Lower leg skin (tissue), 4 donors: ENCODE data around the gene SCEL. TPM values are rescaled to one million over a fixed set of nuclear protein-coding genes. Genes with fewer than 3 reads are reported as not detected.
"Not testable (repeated sequence)": the region's sequence is repeated elsewhere in the genome, so short reads cannot be mapped to it uniquely, and the experiment has no call there.

Source experiments
- DNase-seq, 2 donors: peaks; one replicate each; pipeline ENCODE4 v3.0.0-alpha.2; 2019; ENCODE audit warnings: low spot score in 2 of 2
- H3K4me3 ChIP-seq: fragments of 200-600 bp; sonication (generic); 2 replicates; pipeline ENCODE4 v1.5.1; 2017; ENCODE audit warnings: mild to moderate bottlenecking, low read depth; ENCODE audit not compliant: poor library complexity, severe bottlenecking
- POLR2A ChIP-seq, 2 donors: fragments of 450-650 bp; IDR thresholded peaks; one replicate each; pipeline ENCODE4 v1.6.1; 2016 to 2017; ENCODE audit warnings: antibody characterized with exemption in 2 of 2, mild to moderate bottlenecking in 1 of 2, moderate library complexity in 1 of 2
- WGBS, 2 donors: methylation state at CpG; one replicate each; pipeline ENCODE4 v1.1.5; 2018; 5-methylcytosine and 5-hydroxymethylcytosine counted together
- intact Hi-C: fragments of 100-400 bp; cut with DNase I; formaldehyde crosslinking; loops from one replicate; pipeline ENCODE4 v1.15.0; 2023; ENCODE audit warnings: low total_unique reads
- total RNA-seq, 4 donors: library from RNA; depleted of rRNA; stranded (reverse); fragments of >200 nt; gene quantifications; one replicate each; pipeline ENCODE4 v1.1.0, GENCODE V29; 2016
- TF ChIP-seq, protein P1 (sequence below), 3 donors: fragments of 450-650 bp; IDR thresholded peaks; one replicate each; pipeline ENCODE4 v1.5.1; 2016; ENCODE audit warnings: antibody characterized with exemption in 3 of 3, mild to moderate bottlenecking in 3 of 3, moderate library complexity in 2 of 3

The SCEL gene
- total RNA-seq, 4 donors from 2014 or later: 298 to 628 (median 352) TPM

DNA sequence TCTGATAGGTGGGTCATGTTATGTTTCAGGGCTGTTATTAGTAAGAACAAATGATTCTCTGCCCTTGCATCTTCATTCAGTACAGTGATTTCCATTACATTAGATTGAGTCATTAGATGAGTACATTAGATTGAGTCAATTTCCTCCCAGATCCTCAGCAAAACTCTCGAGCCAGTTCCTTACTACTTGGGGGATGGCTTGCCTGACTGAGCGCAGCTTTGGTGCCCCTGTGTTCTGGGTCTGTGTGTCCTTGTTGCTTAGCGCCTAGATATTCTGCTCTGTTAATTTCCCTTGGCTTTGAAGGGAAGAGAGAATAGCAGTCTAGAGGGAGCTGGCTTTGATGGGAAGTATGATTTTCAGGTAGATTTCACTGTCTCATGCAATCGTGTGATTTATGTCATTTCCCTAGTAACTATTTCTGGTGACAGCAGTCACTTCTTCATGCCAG is 19.1 kb upstream of the SCEL start:
- no peak for TF ChIP-seq POLR2A (IDR thresholded peaks at IDR 0.05)
- TF ChIP-seq, protein P1, sequence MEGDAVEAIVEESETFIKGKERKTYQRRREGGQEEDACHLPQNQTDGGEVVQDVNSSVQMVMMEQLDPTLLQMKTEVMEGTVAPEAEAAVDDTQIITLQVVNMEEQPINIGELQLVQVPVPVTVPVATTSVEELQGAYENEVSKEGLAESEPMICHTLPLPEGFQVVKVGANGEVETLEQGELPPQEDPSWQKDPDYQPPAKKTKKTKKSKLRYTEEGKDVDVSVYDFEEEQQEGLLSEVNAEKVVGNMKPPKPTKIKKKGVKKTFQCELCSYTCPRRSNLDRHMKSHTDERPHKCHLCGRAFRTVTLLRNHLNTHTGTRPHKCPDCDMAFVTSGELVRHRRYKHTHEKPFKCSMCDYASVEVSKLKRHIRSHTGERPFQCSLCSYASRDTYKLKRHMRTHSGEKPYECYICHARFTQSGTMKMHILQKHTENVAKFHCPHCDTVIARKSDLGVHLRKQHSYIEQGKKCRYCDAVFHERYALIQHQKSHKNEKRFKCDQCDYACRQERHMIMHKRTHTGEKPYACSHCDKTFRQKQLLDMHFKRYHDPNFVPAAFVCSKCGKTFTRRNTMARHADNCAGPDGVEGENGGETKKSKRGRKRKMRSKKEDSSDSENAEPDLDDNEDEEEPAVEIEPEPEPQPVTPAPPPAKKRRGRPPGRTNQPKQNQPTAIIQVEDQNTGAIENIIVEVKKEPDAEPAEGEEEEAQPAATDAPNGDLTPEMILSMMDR (IDR thresholded peaks at IDR 0.05): no peak
- no peak for DNase-seq
- WGBS, 2 donors: 65 to 69% methylated on average over 4 of the region's 4 CpGs
- no peak overlapping the region for H3K4me3 ChIP-seq
- intact Hi-C loops: no loop called here

GRCh38 chr13:77518266-77518665 is 17.2 kb upstream of the SCEL start:
- no peak for DNase-seq
- TF ChIP-seq POLR2A (IDR thresholded peaks at IDR 0.05): no peak
- TF ChIP-seq, protein P1 (IDR thresholded peaks at IDR 0.05): no peak
- intact Hi-C loops: no loop called here
- no peak overlapping the region for H3K4me3 ChIP-seq

- DNase-seq, intact Hi-C loops, H3K4me3 ChIP-seq: not testable (repeated sequence)
- 96 to 100% methylated on average over 1 of the region's 1 CpG for WGBS, 2 donors
Observed at GRCh38 chr13:77519396-77519795, 16.1 kb upstream of the SCEL start.

DNA sequence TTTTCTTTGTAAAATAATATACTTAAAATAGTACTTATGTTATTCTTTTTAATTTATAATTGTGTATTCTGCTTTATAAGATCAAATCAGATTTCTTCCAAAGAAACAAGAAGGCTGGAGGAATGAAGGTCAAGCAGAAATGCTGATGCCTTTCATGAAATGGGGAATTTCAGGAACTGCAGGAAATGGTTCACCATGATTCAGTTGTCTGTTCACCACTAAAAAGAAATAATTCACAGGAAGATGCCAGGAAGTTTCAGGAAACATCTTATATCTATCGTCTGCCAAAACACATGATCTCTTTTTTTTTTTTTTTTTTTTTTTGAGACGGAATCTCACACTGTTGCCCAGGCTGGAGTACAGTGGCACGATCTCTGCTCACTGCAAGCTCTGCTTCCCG is 15.7 kb upstream of the SCEL start:
- no peak overlapping the region for H3K4me3 ChIP-seq
- WGBS, 2 donors: 30 to 41% methylated on average over 4 of the region's 4 CpGs
- TF ChIP-seq POLR2A (IDR thresholded peaks at IDR 0.05): no peak
- TF ChIP-seq, protein P1 (IDR thresholded peaks at IDR 0.05): no peak
- intact Hi-C loops: no loop called here
- no peak for DNase-seq

- DNase-seq: no peak
- H3K4me3 ChIP-seq: no peak overlapping the region
- WGBS, 2 donors: 14 to 42% methylated on average over 2 of the region's 2 CpGs
- TF ChIP-seq POLR2A (IDR thresholded peaks at IDR 0.05): no peak
- TF ChIP-seq, protein P1 (IDR thresholded peaks at IDR 0.05): no peak
- intact Hi-C loops: no loop called here
Observed at GRCh38 chr13:77521194-77521593, 14.3 kb upstream of the SCEL start.

DNA sequence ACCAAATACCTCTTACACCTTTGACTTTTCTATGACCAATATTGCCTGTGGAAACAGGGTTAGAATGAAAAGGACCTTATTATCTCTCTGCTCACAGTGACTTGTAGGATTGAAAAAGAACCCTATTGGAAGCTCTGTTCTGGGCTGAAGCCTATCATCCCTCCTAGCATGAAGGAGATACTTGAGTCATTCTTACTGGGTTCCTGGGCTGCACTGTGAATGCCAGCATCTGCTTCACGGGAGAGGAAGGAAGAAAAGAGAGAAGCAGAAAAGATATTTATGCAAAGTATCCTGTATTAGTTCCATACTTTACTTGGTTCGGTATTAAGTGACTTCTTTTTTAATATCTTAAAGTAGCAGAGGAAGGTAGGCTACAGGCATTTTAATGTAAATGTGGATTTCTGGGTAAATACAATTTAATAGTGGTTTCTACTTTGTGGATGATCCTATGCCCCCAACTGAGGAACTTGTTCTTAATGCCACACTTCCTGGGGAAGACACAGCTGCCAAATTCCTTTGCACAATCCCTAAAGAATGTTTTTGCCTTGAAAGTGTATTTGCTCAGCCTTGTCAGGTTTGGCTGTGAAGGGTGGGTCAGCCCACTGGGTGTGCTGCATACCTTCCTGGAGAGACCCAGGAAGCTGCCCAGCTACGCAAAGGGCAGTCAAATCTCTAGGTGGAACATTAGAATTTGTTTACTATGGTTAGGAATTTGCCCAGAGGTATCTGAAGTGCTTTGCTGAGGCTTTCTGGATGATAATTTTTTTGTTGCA is 13.7 kb upstream of the SCEL start:
- no peak overlapping the region for H3K4me3 ChIP-seq
- WGBS, 2 donors: 29 to 33% methylated on average over 3 of the region's 3 CpGs
- intact Hi-C loops: no loop called here
- no peak for DNase-seq
- TF ChIP-seq POLR2A (IDR thresholded peaks at IDR 0.05): no peak
- TF ChIP-seq, protein P1 (IDR thresholded peaks at IDR 0.05): no peak
